Right lobe of liver (tissue), 6 donors: ENCODE measurements around the gene EML4. TPM values are rescaled to one million over a fixed set of nuclear protein-coding genes. Genes with fewer than 3 reads are reported as not detected.

ENCODE experiments used
- ATAC-seq, 4 donors: fragments of 200-7000 bp; cut with Tn5 transposase; one replicate each; pipeline ENCODE4 v1.9.1; 2020; ENCODE audit warnings: mild to moderate bottlenecking in 4 of 4, moderate library complexity in 4 of 4
- DNase-seq, 3 donors: peaks; one replicate each; pipeline ENCODE4 v3.0.0-alpha.2; 2020
- H3K27ac ChIP-seq, 3 donors: fragments of 200-600 bp; one replicate each; pipeline ENCODE4 v1.8.0; 2022
- H3K27me3 ChIP-seq, 2 donors: fragments of 200-600 bp; one replicate each; pipeline ENCODE4 v1.8.0; 2022
- H3K36me3 ChIP-seq, 4 donors: fragments of 200-600 bp; sonication (generic) in 1 of 4; one replicate each; pipeline versions ENCODE4 v1.5.1 to v1.8.0; 2017 to 2022; ENCODE audit warnings: control low read depth in 1 of 4
- H3K4me1 ChIP-seq, 4 donors: fragments of 200-600 bp; sonication (generic) in 1 of 4; one replicate each; pipeline versions ENCODE4 v1.5.1 to v1.8.0; 2017 to 2022; ENCODE audit warnings: control low read depth in 1 of 4
- H3K4me3 ChIP-seq, 3 donors: fragments of 200-600 bp; one replicate each; pipeline ENCODE4 v1.8.0; 2022
- H3K9me3 ChIP-seq, 4 donors: fragments of 200-600 bp; sonication (generic) in 1 of 4; one replicate each; pipeline versions ENCODE4 v1.5.1 to v1.8.0; 2017 to 2022; ENCODE audit warnings: control low read depth in 1 of 4
- CTCF ChIP-seq, 4 donors: fragments of 200-600 bp in 3 of 4; fragments of 450-650 bp in 1 of 4; IDR thresholded peaks; one replicate each; pipeline versions ENCODE4 v1.5.1 to v1.8.0; 2016 to 2022; ENCODE audit warnings: antibody characterized with exemption in 4 of 4, mild to moderate bottlenecking in 2 of 4
- POLR2A ChIP-seq: fragments of 450-650 bp; IDR thresholded peaks from one replicate; pipeline ENCODE4 v1.6.1; 2017; ENCODE audit warnings: antibody characterized with exemption, mild to moderate bottlenecking
- WGBS: methylation state at CpG from one replicate; pipeline ENCODE4 v1.1.6; 2018; ENCODE audit warnings: low coverage, low lambda C conversion rate; ENCODE audit not compliant: insufficient coverage; ENCODE audit errors: missing lambda C conversion rate; 5-methylcytosine and 5-hydroxymethylcytosine counted together
- intact Hi-C, 2 donors: fragments of 100-400 bp; cut with DNase I; formaldehyde crosslinking; loops; one replicate each; pipeline versions ENCODE4 v1.11.2 to v1.14.1; 2022
- total RNA-seq, 6 experiments: library from RNA; depleted of rRNA in 2 of 6; stranded (reverse); fragments of >200 nt in 2 of 6; fragmentation: NEBNext Ultra II Directional in 3 of 6; extraction: Animal tissue kit (Norgen Biotek cat#: 25700) in 3 of 6; gene quantifications; one replicate each; pipeline versions ENCODE4 v1.1.0 to v1.2.4, GENCODE V29; 2016 to 2023
- donor health status: DM: no; HTN: yes; CAD: no.
- donor health status: DM: no; HTN: no; CAD: no.
- donor health status: DM: no; HTN: no; CAD: no.
- donor health status: DM: no; HTN: yes; CAD: no.
- donor health status: DM: no; HTN: yes; CAD: no.

Gene EML4
- total RNA-seq, 6 experiments from 2014 or later = 28.3 to 55.7 (median 36.7) TPM

- intact Hi-C loops = no loop called here
- peaks cover 0 to 26% (median 18%) of the 10 kb centered on the region in 4 donors for H3K36me3 ChIP-seq
- no peaks in the 10 kb centered on the region for H3K4me1 ChIP-seq
- H3K9me3 ChIP-seq = no peaks in the 10 kb centered on the region
- DNase-seq (no peak), ATAC-seq (no peak)
- no peak overlapping the region for H3K4me3 ChIP-seq
- H3K27ac ChIP-seq = no peak overlapping the region
- no peaks in the 10 kb centered on the region for H3K27me3 ChIP-seq
- no peak for TF ChIP-seq POLR2A
- TF ChIP-seq CTCF (IDR thresholded peaks at IDR 0.05) = no peak
Observed at GRCh38 chr2:42307180-42307579, 138.0 kb downstream of the EML4 start.

- Histone ChIP-seq H3K4me3 (no peak overlapping the region), H3K27me3 (no peaks in the 10 kb centered on the region), H3K4me1 (no peaks in the 10 kb centered on the region), H3K36me3 (peaks cover 0 to 10% (median 6%) of the 10 kb centered on the region in 4 donors), H3K27ac (no peak overlapping the region), H3K9me3 (no peaks in the 10 kb centered on the region)
- ATAC-seq (no peak), DNase-seq (no peak)
- 100% methylated on average over 2 of the region's 2 CpGs for WGBS
- intact Hi-C loops = no loop called here
- TF ChIP-seq CTCF (IDR thresholded peaks at IDR 0.05) (no peak), POLR2A (no peak)
Observed at GRCh38 chr2:42309366-42309765, 140.2 kb downstream of the EML4 start.

GRCh38 chr2:42310007-42310515, 140.9 kb downstream of the EML4 start:
- H3K36me3 ChIP-seq = peaks cover 0 to 10% (median 1%) of the 10 kb centered on the region in 4 donors

GRCh38 chr2:42312106-42312505, 143.0 kb downstream of the EML4 start:
- TF ChIP-seq POLR2A (no peak), CTCF (IDR thresholded peaks at IDR 0.05) (no peak)
- Histone ChIP-seq H3K36me3 (peaks cover 0 to 21% (median 7%) of the 10 kb centered on the region in 4 donors), H3K4me3 (no peak overlapping the region), H3K27ac (no peak overlapping the region), H3K9me3 (no peaks in the 10 kb centered on the region), H3K27me3 (no peaks in the 10 kb centered on the region), H3K4me1 (no peaks in the 10 kb centered on the region)
- DNase-seq = no peak
- no peak for ATAC-seq
- 72% methylated on average over 4 of the region's 4 CpGs for whole genome bisulfite sequencing
- intact Hi-C loops = no loop called here

More at GRCh38 chr2:42310007-42310515, 140.9 kb downstream of the EML4 start:
- no peak for TF ChIP-seq CTCF (IDR thresholded peaks at IDR 0.05)
- TF ChIP-seq POLR2A = no peak
- H3K4me3 ChIP-seq = no peak overlapping the region
- 86% methylated on average over 1 of the region's 1 CpG for WGBS
- intact Hi-C loops = no loop called here
- no peak overlapping the region for H3K27ac ChIP-seq
- no peaks in the 10 kb centered on the region for H3K27me3 ChIP-seq
- no peak for ATAC-seq
- H3K4me1 ChIP-seq = no peaks in the 10 kb centered on the region
- no peak for DNase-seq
- no peaks in the 10 kb centered on the region for H3K9me3 ChIP-seq
